Panc1 (cell line): ENCODE data around the gene DSG3. TPM values are rescaled to one million over a fixed set of nuclear protein-coding genes. Genes with fewer than 3 reads are reported as not detected.

Experiments used
- ATAC-seq: fragments of 200-7000 bp; cut with Tn5 transposase; 2 replicates; pipeline ENCODE4 v1.9.1; 2020; ENCODE audit warnings: mild to moderate bottlenecking, moderate library complexity
- BruUV-seq: library from RNA; stranded (reverse); fragments of 400-500 nt; replicated peaks from 2 replicates; lab custom pipeline; 2021; lab: Mats Ljungman, UMichigan
- CTCF ChIA-PET: fragments of 300-600 bp; sonication (Branson Sonifier 250); formaldehyde crosslinking; loops from one replicate; lab custom pipeline; 2022; ENCODE audit warnings: antibody characterized with exemption; lab: Charles Lee
- POLR2A ChIA-PET: fragments of 300-600 bp; sonication (Branson Sonifier 250); formaldehyde crosslinking; loops from one replicate; lab custom pipeline; 2022; ENCODE audit warnings: antibody characterized with exemption; lab: Charles Lee
- DNase-seq: peaks from one replicate; pipeline ENCODE4 v3.0.0-alpha.2; 2010; ENCODE audit warnings: low read depth, low spot score
- H3K27ac ChIP-seq: 2 replicates; pipeline ENCODE4 v1.5.1; 2011; ENCODE audit warnings: mild to moderate bottlenecking, low read length, inconsistent platforms
- H3K27me3 ChIP-seq: fragments of 200-500 bp; sonication (Bioruptor generic); 2 replicates; pipeline ENCODE4 v1.6.0; 2014; ENCODE audit warnings: low read length, inconsistent platforms; ENCODE audit not compliant: control insufficient read depth, insufficient read depth
- H3K36me3 ChIP-seq: fragments of 200-500 bp; sonication (Bioruptor generic); 2 replicates; pipeline ENCODE4 v1.5.1; 2014; ENCODE audit warnings: inconsistent platforms, mild to moderate bottlenecking, low read length, moderate library complexity; ENCODE audit not compliant: control insufficient read depth, insufficient read depth
- H3K4me1 ChIP-seq: 2 replicates; pipeline ENCODE4 v1.5.1; 2011; ENCODE audit warnings: inconsistent platforms, mild to moderate bottlenecking, low read length, moderate library complexity; ENCODE audit not compliant: control insufficient read depth, insufficient read depth
- H3K4me3 ChIP-seq, 2 experiments: 2 replicates each; pipeline ENCODE4 v1.5.1; 2011 to 2012; ENCODE audit warnings: low read depth in 2 of 2, low read length in 2 of 2, mild to moderate bottlenecking in 2 of 2, inconsistent platforms in 1 of 2, moderate library complexity in 1 of 2
- H3K9me3 ChIP-seq: fragments of 200-500 bp; sonication (Bioruptor generic); 2 replicates; pipeline ENCODE4 v1.5.1; 2014; ENCODE audit warnings: low read depth, mild to moderate bottlenecking, inconsistent platforms, low read length, moderate library complexity; ENCODE audit not compliant: control insufficient read depth, insufficient read depth
- CTCF ChIP-seq: fragments of 450-650 bp; IDR thresholded peaks from 2 replicates; pipeline ENCODE4 v1.5.1; 2017; ENCODE audit warnings: mild to moderate bottlenecking
- POLR2AphosphoS5 ChIP-seq: IDR thresholded peaks from 2 replicates; pipeline ENCODE4 v1.6.1; 2012; ENCODE audit warnings: mild to moderate bottlenecking, low read depth, low read length, moderate library complexity
- REST ChIP-seq, 2 experiments: IDR thresholded peaks; 2 replicates each; pipeline ENCODE4 v1.6.1; 2011 to 2012; ENCODE audit warnings: low read depth in 2 of 2, control low read depth in 1 of 2, low read length in 1 of 2, mild to moderate bottlenecking in 1 of 2, moderate library complexity in 1 of 2; ENCODE audit not compliant: insufficient read depth in 1 of 2
- SIN3A ChIP-seq: IDR thresholded peaks from 2 replicates; pipeline ENCODE4 v1.6.1; 2012; ENCODE audit warnings: low read depth, mild to moderate bottlenecking, low read length, moderate library complexity, borderline replicate concordance; ENCODE audit not compliant: insufficient read depth
- TCF7L2 ChIP-seq: IDR thresholded peaks from 2 replicates; pipeline ENCODE4 v1.6.1; 2011; ENCODE audit warnings: mild to moderate bottlenecking, low read depth, low read length, inconsistent platforms
- in situ Hi-C: cut with HindIII; loops from 2 replicates; pipeline ENCODE4 v1.10.0; 2016; ENCODE audit warnings: low sequenced_read_pairs, low pct_unique_long_range_greater_than_20kb
- intact Hi-C: fragments of 100-400 bp; cut with micrococcal nuclease; formaldehyde crosslinking; loops from one replicate; pipeline ENCODE4 v1.10.0; 2022; ENCODE audit not compliant: unreplicated experiment
- total RNA-seq: library from RNA; stranded (reverse); gene quantifications from one replicate; pipeline ENCODE4 v1.2.1, GENCODE V29; 2021; ENCODE audit not compliant: unreplicated experiment

DSG3 gene
- total RNA-seq, 1 experiment from 2014 or later, result 0.03 TPM

GRCh38 chr18:31429623-31430022, 17.9 kb upstream of the DSG3 start:
- no peak overlapping the region for H3K4me3 ChIP-seq

GRCh38 chr18:31430072-31430471, 17.5 kb upstream of the DSG3 start:
- H3K27me3 ChIP-seq, result no peaks in the 10 kb centered on the region
- no TSS peak for BruUV-seq
- intact Hi-C loops (no loop called here), in situ Hi-C loops (no loop called here)
- DNase-seq (no peak), ATAC-seq (no peak)
- no peaks in the 10 kb centered on the region for H3K9me3 ChIP-seq
- no peak overlapping the region for H3K27ac ChIP-seq
- H3K4me1 ChIP-seq, result no peaks in the 10 kb centered on the region
- no peaks in the 10 kb centered on the region for H3K36me3 ChIP-seq
- ChIA-PET CTCF (no interaction called here), POLR2A (no interaction called here)
- no peak overlapping the region for H3K4me3 ChIP-seq
- TF ChIP-seq CTCF (no peak), SIN3A (no peak), TCF7L2 (no peak), REST (IDR thresholded peaks at IDR 0.05; ENCODE audit: insufficient read depth in 1 of 2, low read depth in 2 of 2, low read length in 1 of 2) (no peak), POLR2AphosphoS5 (no peak)

More at GRCh38 chr18:31429623-31430022, 17.9 kb upstream of the DSG3 start:
- H3K4me1 ChIP-seq, result no peaks in the 10 kb centered on the region
- no TSS peak for BruUV-seq
- in situ Hi-C loops, result no loop called here
- ATAC-seq (no peak), DNase-seq (no peak)
- no peak overlapping the region for H3K27ac ChIP-seq
- TF ChIP-seq POLR2AphosphoS5 (no peak), SIN3A (no peak), TCF7L2 (no peak), CTCF (no peak), REST (IDR thresholded peaks at IDR 0.05; ENCODE audit: insufficient read depth in 1 of 2, low read depth in 2 of 2, low read length in 1 of 2) (no peak)
- intact Hi-C loops, result loop anchor here (10.0 kb wide), 1 partner anchor 75 kb away; no protein-coding TSS in a partner anchor
- no peaks in the 10 kb centered on the region for H3K27me3 ChIP-seq
- H3K9me3 ChIP-seq, result no peaks in the 10 kb centered on the region
- ChIA-PET POLR2A (no interaction called here), CTCF (no interaction called here)
- H3K36me3 ChIP-seq, result no peaks in the 10 kb centered on the region
